Fibroblast of skin of abdomen (primary cell): ENCODE results near the gene OCIAD2.
"Not testable (repeated sequence)": the region's sequence is repeated elsewhere in the genome, so short reads cannot be mapped to it uniquely, and the experiment has no call there.

Source experiments
- DNase-seq: peaks from one replicate; pipeline ENCODE4 v3.0.0-alpha.2; 2013

OCIAD2 gene

GRCh38 chr4:48851651-48852050 lies 54.9 kb downstream of the OCIAD2 start:
- DNase-seq = no peak

DNA sequence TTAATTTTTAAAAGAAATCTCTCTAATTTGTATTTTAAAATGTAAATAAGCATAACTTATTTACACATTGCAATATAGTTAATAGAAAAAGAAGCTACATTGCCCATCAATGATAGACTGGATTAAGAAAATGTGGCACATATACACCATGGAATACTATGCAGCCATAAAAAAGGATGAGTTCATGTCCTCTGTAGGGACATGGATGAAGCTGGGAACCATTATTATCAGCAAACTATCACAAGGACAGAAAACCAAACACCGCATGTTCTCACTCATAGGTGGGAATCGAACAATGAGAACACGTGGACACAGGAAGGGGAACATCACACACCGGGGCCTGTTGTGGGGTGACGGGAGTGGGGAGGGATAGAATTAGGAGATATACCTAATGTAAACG lies 57.8 kb downstream of the OCIAD2 start:
- not testable (repeated sequence) for DNase-seq

DNA sequence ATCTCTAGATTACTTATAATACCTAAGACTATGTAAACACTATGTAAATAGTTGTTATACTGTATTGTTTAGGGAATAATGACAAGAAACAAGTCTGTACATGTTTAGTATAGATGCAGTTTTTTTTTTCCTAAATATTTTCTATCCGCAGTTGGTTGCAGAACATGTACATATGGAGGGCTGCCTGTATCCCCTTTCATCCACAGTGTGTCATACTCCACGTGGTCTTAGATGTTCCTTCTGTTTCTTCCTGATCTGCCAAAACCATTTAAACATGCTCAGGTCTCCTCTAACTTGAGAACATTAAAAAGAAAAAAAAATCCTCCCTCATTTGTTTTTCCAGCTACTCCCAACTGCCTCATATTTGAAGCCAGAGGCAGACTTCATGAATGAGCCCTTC lies 61.7 kb downstream of the OCIAD2 start:
- no peak for DNase-seq

- DNase-seq = no peak
Measured at GRCh38 chr4:48841045-48841827, 65.3 kb downstream of the OCIAD2 start.

DNA sequence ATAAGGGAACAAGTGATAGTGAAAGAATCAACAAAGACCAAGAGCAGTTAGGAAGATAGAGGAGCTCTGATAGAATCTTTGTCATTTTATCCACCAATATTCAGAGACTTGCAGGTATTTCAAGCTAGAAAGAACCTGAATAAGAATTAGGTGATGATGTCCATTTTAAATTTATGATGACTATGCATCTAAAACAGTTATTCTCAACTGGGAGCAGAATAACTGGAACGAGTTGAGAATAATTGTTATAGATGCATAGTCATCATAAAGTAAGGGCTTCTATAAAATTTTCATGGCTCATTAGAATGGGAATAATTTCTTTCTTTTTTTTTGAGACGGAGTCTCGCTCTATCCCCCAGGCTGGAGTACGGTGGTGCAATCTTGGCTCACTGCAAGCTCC lies 69.9 kb downstream of the OCIAD2 start:
- no peak for DNase-seq
